Retinal pigment epithelial cell (primary cell): ENCODE data around the gene ANO10.
"Not testable (repeated sequence)": the region's sequence is repeated elsewhere in the genome, so short reads cannot be mapped to it uniquely, and the experiment has no call there.

Experiments
- DNase-seq: peaks from one replicate; pipeline ENCODE4 v3.0.0-alpha.2; 2010; ENCODE audit warnings: low read depth
- H3K4me3 ChIP-seq: 2 replicates; pipeline ENCODE4 v1.5.1; 2011; ENCODE audit warnings: mild to moderate bottlenecking, low read length, control low read depth, moderate library complexity
- CTCF ChIP-seq: conservative IDR thresholded peaks from 2 replicates; pipeline ENCODE4 v1.5.1; 2011; ENCODE audit warnings: low read depth, low read length, control low read depth, inconsistent platforms

The ANO10 gene

GRCh38 chr3:43584043-43584826 lies 37.6 kb downstream of the ANO10 start:
- no peak for TF ChIP-seq CTCF
- H3K4me3 ChIP-seq: no peak overlapping the region
- DNase-seq: no peak

GRCh38 chr3:43583481-43583880 lies 38.3 kb downstream of the ANO10 start:
- peak; percentile 33 for TF ChIP-seq CTCF
- no peak for DNase-seq
- H3K4me3 ChIP-seq: no peak overlapping the region

GRCh38 chr3:43582866-43583265 lies 38.9 kb downstream of the ANO10 start:
- H3K4me3 ChIP-seq: no peak overlapping the region
- no peak for TF ChIP-seq CTCF

GRCh38 chr3:43581343-43581742 lies 40.5 kb downstream of the ANO10 start:
- no peak for DNase-seq

More at GRCh38 chr3:43582866-43583265, 38.9 kb downstream of the ANO10 start:
- no peak for DNase-seq

GRCh38 chr3:43580181-43580580 lies 41.6 kb downstream of the ANO10 start:
- no peak for TF ChIP-seq CTCF
- no peak for DNase-seq
- no peak overlapping the region for H3K4me3 ChIP-seq

More at GRCh38 chr3:43581343-43581742, 40.5 kb downstream of the ANO10 start:
- TF ChIP-seq CTCF: no peak
- no peak overlapping the region for H3K4me3 ChIP-seq

GRCh38 chr3:43573576-43573975 lies 48.2 kb downstream of the ANO10 start:
- DNase-seq: no peak
- no peak overlapping the region for H3K4me3 ChIP-seq
- no peak for TF ChIP-seq CTCF

- H3K4me3 ChIP-seq, DNase-seq: not testable (repeated sequence)
Measured at GRCh38 chr3:43565661-43566341, 56.0 kb downstream of the ANO10 start.
